NCI-H1436 treated with DMSO at 0.1 percent for 48 hours (cell line): Measurements from ENCODE around the gene KTN1.

Experiments
- DNase-seq: peaks from one replicate; lab custom pipeline; 2025; lab: John Stamatoyannopoulos, UW

Gene KTN1, protein sequence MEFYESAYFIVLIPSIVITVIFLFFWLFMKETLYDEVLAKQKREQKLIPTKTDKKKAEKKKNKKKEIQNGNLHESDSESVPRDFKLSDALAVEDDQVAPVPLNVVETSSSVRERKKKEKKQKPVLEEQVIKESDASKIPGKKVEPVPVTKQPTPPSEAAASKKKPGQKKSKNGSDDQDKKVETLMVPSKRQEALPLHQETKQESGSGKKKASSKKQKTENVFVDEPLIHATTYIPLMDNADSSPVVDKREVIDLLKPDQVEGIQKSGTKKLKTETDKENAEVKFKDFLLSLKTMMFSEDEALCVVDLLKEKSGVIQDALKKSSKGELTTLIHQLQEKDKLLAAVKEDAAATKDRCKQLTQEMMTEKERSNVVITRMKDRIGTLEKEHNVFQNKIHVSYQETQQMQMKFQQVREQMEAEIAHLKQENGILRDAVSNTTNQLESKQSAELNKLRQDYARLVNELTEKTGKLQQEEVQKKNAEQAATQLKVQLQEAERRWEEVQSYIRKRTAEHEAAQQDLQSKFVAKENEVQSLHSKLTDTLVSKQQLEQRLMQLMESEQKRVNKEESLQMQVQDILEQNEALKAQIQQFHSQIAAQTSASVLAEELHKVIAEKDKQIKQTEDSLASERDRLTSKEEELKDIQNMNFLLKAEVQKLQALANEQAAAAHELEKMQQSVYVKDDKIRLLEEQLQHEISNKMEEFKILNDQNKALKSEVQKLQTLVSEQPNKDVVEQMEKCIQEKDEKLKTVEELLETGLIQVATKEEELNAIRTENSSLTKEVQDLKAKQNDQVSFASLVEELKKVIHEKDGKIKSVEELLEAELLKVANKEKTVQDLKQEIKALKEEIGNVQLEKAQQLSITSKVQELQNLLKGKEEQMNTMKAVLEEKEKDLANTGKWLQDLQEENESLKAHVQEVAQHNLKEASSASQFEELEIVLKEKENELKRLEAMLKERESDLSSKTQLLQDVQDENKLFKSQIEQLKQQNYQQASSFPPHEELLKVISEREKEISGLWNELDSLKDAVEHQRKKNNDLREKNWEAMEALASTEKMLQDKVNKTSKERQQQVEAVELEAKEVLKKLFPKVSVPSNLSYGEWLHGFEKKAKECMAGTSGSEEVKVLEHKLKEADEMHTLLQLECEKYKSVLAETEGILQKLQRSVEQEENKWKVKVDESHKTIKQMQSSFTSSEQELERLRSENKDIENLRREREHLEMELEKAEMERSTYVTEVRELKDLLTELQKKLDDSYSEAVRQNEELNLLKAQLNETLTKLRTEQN (N-terminal part only)

GRCh38 chr14:55579724-55580469 lies at the start of gene KTN1:
TSS of gene KTN1 (plus strand) at chr14:55580207. CDS start at chr14:55612049, 31,842 bp downstream.
- no peak for DNase-seq

- DNase-seq: no peak
Observed at GRCh38 chr14:55530464-55530863, 49.5 kb upstream of the KTN1 start.

DNA sequence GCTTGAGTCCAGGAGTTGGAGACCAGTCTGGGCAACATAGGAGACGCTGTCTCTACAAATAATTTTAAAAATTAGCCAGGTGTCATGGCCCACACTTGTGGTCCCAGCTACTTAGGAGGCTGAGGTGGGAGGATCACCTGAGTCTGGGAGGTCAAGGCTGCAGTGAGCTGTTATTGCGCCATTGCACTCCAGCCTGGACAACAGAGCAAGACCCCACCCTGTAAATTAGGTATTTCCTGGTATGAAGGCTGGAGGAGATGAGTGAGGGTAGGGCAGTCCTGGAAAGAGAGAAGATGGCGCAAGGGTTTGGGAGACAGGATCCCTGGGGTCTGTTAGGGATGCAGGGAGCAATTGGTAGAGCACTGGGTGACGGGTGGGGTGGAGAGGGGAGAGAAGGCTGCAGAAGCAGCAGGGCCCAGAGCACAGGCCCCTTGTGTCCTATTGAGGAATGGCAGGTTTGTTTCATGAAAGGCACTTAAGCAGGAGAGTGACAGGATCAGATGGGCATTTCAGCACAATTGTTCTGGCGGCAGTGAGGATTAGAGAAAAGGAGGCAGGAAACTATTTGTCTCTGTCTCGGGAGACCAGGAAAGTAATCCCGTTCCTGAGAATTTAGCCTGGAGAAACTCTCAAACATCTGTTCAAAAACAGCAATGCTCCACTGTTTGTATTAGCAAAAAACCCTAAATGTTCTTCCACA lies 47.2 kb upstream of the KTN1 start:
- no peak for DNase-seq

GRCh38 chr14:55533960-55534359 lies 46.0 kb upstream of the KTN1 start:
- no peak for DNase-seq

DNA sequence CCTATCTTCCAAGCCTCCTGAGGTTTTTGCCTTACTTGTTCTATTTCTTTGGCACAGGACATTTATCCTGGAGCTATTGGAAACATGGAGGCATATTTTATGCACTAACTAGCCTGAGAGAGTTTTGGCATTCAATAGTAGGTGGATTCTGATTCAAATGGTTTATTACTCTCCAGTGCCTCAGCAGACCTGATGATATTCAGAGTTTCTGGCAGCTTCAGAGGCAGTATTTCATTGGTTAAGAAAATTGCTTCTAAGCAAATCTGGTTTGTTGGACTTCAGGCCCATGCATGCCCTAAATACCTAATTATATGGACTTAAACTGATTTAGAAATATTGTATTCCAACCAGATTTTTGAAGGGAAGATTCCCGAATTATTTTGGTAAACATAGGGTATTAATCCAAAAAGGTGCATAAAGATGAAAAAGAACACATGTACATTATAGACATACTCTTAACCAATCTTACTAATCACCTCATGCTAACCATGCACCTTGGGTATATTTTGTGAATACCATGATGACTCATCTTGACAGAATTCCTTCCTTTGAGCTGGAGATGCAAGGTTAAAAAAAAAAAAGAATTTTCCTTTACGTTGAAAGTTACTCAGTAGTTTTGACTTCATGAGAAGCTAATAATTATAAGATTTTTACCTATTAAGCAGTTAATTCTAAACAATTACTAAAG lies 44.3 kb upstream of the KTN1 start:
- no peak for DNase-seq

DNA sequence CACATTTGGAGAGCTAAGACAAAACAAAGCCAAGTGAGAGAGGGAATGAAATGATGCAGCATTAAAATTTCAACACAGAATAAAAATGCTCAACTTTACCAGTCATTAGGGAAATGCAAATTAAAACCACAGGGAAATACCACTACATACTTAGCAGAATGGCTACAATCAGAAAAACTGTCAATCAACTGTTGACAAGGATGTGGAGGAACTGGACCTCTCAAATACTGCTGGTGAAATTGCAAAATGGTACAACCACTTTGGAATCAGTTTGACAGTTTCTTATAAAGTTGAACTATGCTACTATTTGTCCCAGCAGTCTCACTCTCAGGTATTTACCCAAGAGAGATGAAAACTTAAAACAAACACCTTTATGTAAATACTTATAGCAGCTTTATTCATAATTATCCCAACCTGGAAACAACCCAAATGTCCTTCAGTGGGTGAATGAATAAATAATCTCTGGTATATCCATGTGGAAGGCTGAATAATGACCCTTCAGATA lies 43.8 kb upstream of the KTN1 start:
- no peak for DNase-seq

DNA sequence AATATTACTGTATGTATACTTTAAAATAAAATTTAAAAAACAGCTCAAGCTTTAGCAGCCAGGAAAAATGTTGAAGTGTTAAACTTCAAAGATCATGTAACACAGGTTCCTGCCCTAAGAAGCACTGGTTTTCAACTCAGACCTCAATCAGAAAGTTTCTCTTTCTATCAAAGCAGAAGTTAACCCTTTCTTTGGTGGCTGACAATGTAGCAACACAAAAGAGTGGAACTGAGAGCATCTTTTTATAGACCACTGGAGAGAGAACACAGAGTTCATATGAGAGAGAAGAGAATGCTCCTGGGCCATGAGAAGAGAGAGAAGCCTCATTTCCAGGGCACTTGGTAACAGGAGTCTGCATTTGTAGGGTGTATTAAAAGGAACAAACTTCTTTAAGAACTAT lies 42.2 kb upstream of the KTN1 start:
- DNase-seq: no peak

- DNase-seq: no peak
Observed at GRCh38 chr14:55539975-55540374, 40.0 kb upstream of the KTN1 start.

- DNase-seq: no peak
Observed at GRCh38 chr14:55540847-55541773, 38.9 kb upstream of the KTN1 start.

GRCh38 chr14:55545779-55546178 lies 34.2 kb upstream of the KTN1 start:
- no peak for DNase-seq

DNA sequence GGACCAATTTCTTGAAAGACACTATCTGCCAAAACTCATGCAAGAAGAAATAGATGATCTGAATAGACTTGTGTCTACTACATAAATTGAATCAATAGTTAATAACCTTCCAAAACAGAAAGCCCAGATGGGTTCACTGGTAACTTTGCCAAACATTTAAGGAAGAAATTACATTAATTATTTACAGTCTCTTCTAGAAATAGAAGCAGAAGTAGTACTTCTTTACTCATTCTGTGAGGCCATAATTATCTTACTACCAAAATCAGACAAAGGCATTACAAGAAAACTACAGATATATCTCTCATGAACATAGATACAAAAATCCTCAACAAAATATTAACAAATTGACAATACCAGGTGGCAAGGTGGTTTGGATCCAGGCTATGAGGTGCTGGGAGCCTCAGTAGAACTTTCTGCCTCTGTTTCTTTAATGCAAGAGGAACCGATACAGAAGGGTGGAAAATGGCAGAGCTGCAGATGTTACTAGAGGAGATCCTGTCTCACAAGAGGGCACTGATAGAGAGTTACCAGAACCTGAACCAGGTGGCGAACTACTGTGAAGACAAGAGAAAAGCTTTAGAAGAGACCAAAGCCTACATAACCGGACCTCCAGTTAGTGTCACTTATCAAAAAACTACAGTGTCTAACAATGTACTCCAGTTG lies 33.7 kb upstream of the KTN1 start:
- no peak for DNase-seq

GRCh38 chr14:55547650-55548315 lies 32.2 kb upstream of the KTN1 start:
- no peak for DNase-seq

DNA sequence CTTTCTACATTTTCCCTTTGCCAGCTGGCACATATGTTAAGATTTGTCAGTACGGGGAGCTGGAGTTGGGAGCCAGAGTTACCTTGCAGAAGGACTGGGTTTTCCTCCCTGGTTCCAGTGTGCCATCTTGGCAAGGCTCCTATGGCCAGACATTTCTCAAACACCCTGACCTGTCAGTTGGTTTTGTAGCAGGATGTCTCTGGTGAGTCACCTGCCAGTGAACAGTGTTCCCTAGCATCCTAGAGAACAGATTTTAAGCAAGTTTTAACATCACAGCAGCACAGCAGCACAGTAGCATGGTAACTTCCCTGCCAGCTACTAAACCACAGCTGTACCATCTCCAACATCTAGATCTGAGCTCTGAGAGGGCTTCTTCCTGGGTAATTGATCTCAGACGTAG lies 26.2 kb upstream of the KTN1 start:
- DNase-seq: no peak

- DNase-seq: no peak
Observed at GRCh38 chr14:55556929-55557623, 22.9 kb upstream of the KTN1 start.

DNA sequence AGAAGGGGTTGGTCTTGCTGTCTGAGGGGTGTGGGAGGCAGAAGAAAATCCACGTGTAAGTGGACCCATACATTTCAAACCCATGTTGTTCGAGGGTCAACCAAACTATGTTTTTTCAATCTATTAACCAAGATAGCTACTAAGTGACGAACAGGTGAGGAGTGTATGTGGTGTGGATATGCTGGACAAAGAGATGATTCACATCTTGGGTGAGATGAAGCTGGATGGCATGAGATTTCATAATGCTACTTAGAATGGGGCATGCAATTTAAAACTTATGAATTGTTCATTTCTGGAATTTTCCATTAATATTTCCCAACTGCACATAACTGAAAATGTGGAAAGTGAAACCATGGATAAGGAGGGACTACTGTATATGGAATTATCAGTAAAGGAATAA lies 17.9 kb upstream of the KTN1 start:
- DNase-seq: no peak

DNA sequence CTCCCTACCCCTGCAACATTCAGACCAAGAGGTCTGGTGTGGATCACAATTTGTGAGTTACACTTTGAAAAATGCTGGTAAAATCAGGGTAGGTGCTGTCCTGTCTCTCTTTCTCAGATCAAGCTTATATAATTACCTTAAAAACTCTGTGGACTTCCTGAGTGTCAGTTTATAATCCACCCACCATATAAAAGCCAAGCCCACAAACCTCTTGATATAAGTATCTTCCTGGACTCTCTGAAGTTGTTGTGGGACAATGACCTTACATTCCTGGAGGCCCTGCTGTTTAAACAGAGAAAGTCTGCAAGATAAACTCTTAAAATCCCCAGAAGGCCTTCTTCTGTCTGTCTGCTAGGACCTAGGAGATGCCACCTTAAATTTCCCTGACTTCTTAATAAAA lies 11.4 kb upstream of the KTN1 start:
- no peak for DNase-seq
